Liver (tissue), 3 donors: ENCODE measurements around the gene CACNA1D.

ENCODE experiments used
- RAD21 ChIP-seq, 2 donors: IDR thresholded peaks; 2 replicates each; pipeline ENCODE4 v1.6.1; 2016; ENCODE audit warnings: antibody characterized with exemption in 2 of 2, mild to moderate bottlenecking in 2 of 2
- TAF1 ChIP-seq: conservative IDR thresholded peaks from 2 replicates; pipeline ENCODE4 v1.6.1; 2016; ENCODE audit warnings: antibody characterized with exemption, mild to moderate bottlenecking
- YY1 ChIP-seq: IDR thresholded peaks from 2 replicates; pipeline ENCODE4 v1.6.1; 2016; ENCODE audit warnings: antibody characterized with exemption, mild to moderate bottlenecking
- TF ChIP-seq, protein P1 (sequence below): fragments of 150-350 bp; IDR thresholded peaks from 2 replicates; pipeline ENCODE4 v1.5.1; 2017; ENCODE audit warnings: improper control_type of control experiment, low read depth, low read length; ENCODE audit not compliant: missing input control
- TF ChIP-seq, protein P2 (sequence below): IDR thresholded peaks from 2 replicates; pipeline ENCODE4 v1.6.1; 2016; ENCODE audit warnings: antibody characterized with exemption, mild to moderate bottlenecking
- TF ChIP-seq, protein P3 (sequence below): IDR thresholded peaks from 2 replicates; pipeline ENCODE4 v1.6.1; 2016; ENCODE audit warnings: antibody characterized with exemption
- donor health status: healthy.
- donor health status: healthy.

DNA sequence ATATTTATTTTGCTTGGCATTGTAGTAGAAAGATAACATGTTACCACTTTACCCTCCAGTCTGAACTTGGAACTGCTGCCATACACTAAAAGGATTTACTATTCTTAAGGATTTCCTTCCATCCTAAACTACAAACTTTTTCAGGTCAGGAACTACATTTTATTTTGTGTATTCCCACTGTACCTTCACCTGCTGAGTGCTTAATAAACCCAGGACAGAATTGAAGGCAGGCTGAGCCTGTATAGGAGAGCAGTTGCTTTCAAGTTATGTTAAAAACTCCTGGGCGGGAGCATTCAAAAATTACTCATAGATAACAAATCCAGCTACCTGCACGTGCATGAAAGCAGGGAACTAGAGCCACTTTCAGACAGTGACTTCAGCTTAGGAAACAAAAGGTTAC lies 58.3 kb downstream of the CACNA1D start:
- TF ChIP-seq YY1 (no peak), RAD21 (IDR thresholded peaks at IDR 0.05) (no peak), TAF1 (no peak)
- TF ChIP-seq, protein P1, sequence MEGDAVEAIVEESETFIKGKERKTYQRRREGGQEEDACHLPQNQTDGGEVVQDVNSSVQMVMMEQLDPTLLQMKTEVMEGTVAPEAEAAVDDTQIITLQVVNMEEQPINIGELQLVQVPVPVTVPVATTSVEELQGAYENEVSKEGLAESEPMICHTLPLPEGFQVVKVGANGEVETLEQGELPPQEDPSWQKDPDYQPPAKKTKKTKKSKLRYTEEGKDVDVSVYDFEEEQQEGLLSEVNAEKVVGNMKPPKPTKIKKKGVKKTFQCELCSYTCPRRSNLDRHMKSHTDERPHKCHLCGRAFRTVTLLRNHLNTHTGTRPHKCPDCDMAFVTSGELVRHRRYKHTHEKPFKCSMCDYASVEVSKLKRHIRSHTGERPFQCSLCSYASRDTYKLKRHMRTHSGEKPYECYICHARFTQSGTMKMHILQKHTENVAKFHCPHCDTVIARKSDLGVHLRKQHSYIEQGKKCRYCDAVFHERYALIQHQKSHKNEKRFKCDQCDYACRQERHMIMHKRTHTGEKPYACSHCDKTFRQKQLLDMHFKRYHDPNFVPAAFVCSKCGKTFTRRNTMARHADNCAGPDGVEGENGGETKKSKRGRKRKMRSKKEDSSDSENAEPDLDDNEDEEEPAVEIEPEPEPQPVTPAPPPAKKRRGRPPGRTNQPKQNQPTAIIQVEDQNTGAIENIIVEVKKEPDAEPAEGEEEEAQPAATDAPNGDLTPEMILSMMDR = no peak
- TF ChIP-seq, protein P2, sequence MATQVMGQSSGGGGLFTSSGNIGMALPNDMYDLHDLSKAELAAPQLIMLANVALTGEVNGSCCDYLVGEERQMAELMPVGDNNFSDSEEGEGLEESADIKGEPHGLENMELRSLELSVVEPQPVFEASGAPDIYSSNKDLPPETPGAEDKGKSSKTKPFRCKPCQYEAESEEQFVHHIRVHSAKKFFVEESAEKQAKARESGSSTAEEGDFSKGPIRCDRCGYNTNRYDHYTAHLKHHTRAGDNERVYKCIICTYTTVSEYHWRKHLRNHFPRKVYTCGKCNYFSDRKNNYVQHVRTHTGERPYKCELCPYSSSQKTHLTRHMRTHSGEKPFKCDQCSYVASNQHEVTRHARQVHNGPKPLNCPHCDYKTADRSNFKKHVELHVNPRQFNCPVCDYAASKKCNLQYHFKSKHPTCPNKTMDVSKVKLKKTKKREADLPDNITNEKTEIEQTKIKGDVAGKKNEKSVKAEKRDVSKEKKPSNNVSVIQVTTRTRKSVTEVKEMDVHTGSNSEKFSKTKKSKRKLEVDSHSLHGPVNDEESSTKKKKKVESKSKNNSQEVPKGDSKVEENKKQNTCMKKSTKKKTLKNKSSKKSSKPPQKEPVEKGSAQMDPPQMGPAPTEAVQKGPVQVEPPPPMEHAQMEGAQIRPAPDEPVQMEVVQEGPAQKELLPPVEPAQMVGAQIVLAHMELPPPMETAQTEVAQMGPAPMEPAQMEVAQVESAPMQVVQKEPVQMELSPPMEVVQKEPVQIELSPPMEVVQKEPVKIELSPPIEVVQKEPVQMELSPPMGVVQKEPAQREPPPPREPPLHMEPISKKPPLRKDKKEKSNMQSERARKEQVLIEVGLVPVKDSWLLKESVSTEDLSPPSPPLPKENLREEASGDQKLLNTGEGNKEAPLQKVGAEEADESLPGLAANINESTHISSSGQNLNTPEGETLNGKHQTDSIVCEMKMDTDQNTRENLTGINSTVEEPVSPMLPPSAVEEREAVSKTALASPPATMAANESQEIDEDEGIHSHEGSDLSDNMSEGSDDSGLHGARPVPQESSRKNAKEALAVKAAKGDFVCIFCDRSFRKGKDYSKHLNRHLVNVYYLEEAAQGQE = no peak
- TF ChIP-seq, protein P3, sequence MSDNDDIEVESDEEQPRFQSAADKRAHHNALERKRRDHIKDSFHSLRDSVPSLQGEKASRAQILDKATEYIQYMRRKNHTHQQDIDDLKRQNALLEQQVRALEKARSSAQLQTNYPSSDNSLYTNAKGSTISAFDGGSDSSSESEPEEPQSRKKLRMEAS = no peak
